ENCODE measurements around the gene SCAMP2.
"Not testable (repeated sequence)": the region's sequence is repeated elsewhere in the genome, so short reads cannot be mapped to it uniquely, and the experiment has no call there.

Gene SCAMP2, protein sequence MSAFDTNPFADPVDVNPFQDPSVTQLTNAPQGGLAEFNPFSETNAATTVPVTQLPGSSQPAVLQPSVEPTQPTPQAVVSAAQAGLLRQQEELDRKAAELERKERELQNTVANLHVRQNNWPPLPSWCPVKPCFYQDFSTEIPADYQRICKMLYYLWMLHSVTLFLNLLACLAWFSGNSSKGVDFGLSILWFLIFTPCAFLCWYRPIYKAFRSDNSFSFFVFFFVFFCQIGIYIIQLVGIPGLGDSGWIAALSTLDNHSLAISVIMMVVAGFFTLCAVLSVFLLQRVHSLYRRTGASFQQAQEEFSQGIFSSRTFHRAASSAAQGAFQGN

DNA sequence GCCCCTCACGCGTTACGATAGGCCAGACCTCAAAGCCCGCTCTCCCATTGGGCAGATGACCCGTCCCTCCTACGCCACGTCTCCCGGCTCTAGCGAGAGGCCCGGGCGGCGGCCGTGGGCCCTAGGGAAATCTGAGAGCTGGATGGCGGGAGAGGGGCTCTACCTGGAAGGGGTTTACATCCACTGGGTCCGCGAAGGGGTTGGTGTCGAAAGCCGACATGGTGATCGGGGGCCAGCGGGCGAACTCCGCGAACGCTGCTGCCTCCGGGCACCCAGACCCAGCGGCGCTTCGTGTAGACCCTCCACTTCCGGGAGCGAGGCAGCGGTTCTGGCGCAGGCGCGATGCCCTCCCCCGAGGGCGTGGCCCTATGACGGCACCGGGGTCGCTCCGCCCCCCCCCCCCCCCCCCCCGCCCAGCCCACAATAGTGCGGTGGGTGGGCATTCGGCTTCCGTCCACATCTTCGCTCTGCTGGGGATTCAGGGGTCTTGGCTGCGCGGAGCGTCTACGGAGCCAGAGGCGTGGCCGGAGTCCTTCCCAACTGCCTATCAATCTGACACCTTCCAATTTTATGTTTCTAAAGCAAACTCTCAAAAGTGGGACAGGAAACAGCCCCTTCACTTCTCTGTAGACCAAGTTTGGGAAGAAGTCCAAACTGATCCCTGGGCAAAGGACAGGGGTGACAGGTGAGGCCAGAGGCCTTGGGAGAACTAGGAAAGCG is at the start of gene SCAMP2:
SCAMP2 (minus strand) TSS at position 330 of the 720 bp plus-strand sequence; CDS start at position 220, 110 bp downstream.
- peak; percentile 94 for DNase-seq (ENCODE audit: low read depth)

DNA sequence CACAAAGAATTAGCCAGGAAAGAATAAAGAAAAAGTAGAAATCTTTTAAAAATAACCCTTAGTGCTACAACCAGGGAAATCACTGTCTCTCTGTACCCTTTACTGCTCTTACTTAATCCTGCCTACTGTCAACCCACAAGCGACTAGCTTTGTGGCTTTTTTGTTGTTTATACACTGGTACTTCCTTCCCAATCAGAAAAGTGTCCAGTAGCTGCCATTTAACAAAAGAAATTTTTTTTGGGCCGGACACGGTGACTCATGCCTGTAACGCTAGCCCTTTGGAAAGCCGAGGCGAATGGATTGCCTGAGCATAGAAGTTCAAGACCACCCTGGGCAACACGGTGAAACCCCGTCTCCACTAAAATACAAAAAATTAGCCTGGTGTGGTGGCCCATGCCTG is 47.3 kb upstream of the SCAMP2 start:
- no peak for DNase-seq (ENCODE audit: low read depth)

DNA sequence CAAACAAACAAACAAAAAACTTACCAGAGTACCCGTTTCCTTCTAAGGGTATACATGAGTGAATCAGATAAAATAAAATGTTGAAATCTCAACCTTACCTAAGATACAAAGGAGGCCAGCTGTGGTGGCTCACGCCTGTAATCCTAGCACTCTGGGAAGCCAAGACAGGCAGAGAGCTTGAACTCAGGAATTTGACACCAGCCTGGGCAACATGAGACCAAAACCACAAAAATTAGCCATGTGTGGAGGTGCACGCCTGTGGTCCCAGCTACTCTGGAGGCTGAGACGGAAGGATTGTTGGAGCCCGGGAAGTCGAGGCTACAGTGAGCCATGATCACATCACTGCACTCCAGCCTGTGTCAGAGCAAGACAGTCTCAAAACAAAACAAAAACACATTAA is 44.5 kb upstream of the SCAMP2 start:
- no peak for DNase-seq (ENCODE audit: low read depth)

DNA sequence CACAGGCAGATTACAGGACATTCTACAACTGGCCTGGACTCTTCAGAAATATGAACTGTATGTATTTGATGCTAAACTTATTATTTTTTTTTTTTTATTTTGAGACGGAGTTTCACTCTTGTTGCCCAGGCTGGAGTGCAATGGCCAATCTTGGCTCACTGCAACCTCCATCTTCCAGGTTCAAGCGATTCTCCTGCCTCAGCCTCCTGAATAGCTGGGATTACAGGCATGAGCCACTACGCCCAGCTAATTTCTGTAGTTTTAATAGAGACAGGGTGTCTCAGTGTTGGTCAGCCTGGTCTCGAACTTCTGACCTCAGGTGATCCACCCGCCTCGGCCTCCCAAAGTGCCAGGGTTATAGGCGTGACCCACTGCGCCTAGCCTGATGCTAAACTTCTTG is 40.6 kb upstream of the SCAMP2 start:
- DNase-seq (ENCODE audit: low read depth): not testable (repeated sequence)

DNA sequence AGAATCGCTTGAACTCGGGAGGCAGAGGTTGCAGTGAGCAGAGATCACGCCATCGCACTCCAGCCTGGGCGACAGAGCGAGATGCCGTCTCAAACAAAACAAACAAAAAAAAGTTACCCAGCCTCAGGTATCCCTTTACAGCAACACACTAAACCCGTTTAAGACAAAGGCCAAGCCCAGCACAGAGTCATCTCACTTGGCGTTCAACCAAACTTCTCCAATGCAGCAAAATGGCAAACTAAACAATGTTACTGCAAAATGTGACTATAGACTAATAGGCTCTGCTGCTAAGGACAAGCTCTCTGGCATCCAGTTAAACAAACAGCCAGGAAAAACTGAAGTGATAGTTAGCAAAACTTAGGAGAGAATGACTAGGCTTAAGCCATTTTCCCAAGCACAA is 39.9 kb upstream of the SCAMP2 start:
- DNase-seq (ENCODE audit: low read depth): no peak

DNA sequence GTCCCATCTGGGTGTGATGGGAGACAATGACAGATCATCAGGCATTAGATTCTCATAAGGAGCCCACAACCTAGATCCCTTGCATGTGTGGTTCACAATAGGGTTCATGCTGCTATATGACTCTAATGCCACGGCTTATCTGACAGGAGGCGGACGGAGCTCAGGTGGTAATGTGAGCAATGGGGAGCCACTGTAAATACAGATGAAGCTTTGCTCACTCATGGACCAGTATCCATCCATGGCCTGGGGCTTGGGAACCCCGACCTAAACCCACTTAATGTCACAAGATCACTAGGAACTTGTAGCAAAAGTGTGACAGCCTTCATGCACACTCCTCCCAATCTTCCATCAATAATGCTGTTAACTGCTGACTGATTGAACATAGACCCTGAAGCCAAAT is 35.5 kb upstream of the SCAMP2 start:
- DNase-seq (ENCODE audit: low read depth): no peak

DNA sequence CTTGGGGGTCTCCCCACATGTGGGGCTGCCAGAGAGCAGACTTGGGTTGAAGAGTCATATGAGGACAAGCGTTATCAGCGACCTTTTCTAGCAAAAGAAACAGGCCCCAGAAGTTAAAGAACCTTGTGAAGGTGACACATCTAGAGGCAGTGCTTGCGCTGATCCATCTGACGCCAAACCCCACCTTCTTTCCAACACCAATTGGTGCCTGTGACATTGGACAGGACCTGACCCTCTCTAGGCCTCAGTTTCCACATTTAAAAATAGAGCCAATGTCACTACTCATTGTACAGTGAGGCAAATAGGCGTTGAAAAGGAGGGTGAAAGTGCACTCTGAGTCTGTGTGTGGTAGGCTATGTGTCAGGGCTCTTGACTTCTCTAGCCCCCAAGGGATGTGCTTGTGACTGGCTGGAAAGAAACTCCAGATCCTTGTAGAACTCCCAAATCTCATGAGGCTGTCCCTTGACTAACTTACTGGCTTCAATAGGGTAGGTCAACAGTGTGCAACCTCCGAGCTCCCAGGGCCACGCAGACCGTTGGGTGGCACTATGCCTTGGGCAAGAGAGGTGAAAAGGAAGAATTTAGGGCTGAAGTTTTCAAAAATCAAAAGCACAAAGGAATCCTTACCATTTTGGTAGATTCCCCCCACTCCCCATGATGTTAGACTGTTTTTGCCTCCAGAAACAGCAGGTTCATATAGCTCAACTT is 34.2 kb upstream of the SCAMP2 start:
- no peak for DNase-seq (ENCODE audit: low read depth)

DNA sequence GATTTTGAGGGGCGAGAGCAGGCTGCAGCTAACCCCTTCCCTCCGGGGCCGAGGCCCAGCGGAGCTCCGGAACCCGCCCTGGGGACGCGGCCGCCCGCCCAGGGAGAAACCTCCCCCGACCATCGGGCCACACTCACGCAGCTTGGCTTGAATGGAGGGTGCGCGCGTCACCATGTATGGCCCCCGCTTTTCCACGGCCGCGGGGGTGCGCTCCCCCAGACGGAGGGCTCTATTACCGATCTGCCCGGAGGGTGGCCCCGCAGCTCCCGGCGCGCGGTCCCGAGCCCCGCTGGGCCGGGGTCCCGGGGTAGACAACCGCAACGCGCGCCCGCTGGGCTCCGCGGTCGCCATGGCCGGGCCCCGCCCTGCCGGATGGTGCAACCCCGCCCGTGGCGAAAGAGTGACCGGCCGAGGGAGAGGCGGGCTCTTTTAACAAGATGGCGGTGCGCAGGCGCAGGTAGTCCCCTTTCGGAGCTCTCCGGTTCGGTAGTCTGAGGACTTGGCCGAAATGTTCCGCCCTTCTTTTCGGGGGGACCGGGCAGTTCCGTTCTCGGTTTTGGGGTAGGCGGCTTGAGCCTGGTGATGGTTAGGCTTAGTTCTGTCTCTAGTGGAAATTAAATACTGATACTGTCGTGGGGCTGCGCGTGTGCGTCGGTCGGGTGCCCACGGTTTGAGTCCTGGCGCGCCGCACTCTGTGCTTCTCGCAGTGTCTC is 33.4 kb upstream of the SCAMP2 start, which contains the start of gene FAM219B:
FAM219B (minus strand) TSS at position 402 of the 713 bp plus-strand sequence; CDS start at position 351, 51 bp downstream.
- peak; percentile 83 for DNase-seq (ENCODE audit: low read depth)

DNA sequence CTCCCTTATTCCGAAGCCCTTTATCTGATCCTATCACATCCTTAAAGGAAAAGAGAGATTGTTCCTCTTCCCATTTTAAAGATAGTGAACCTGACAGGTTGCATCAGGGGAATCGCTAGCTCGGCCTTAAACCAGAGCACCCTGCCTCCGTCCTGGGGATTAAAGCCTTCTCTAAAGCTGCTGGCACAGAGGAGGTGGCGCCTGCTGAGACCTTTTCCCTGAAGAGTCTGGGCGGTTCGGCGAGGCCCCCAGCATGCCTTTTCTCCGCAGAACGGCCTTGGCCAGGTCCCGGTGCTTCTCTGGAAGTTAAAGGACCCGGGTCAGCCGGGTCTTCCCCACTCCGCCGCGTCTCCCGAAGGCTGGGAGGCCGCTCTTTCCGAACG is 32.9 kb upstream of the SCAMP2 start:
- peak; percentile 25 for DNase-seq (ENCODE audit: low read depth)

DNA sequence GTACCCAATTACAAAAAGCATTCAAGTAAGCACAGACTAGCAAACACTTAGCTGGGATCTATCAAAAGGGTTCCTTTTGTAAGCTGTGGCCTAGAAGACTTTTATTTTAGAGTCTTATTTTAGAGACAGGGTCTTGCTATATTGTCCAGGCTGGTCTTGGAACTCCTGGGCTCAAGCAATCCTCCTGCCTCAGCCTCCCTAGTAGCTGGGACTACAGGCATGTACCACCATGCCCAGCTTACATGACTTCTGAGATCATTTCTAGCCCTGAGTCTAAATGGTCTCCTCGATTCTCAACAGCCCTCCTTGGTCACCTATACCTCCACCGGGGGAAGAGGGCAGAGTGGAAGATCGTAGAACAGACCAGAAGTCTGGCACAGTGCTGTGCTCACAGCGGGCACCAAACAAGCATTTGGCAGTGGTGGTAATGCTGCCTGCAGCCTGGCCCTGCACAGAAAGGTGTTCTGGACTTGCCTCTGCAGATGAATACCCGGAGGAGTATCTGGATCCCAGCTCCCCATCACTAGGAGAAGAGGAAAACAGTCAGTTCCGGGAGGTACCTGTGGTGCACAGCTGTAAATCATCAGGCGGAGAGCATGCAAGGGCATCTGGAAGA is 31.1 kb upstream of the SCAMP2 start:
- no peak for DNase-seq (ENCODE audit: low read depth)

DNA sequence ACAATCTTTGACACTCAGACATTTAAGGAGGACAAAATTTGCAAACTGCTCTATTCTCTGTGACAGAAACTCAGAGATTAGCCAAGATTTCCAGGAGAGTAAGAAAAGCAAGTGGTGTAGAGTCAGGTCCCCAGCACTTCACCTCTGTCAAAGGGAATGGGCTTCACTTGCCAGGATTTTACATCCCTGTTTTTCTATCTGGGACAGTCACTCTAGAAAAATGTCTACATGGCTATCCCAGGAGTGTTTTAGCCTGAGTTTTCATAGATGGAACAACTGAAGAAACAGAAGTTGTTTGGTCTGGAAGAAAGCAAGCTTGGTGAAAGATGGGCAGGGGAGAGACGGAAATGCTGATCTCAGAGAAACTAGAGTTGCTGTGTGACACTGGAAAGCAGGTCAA is 30.5 kb upstream of the SCAMP2 start:
- DNase-seq (ENCODE audit: low read depth): no peak

DNA sequence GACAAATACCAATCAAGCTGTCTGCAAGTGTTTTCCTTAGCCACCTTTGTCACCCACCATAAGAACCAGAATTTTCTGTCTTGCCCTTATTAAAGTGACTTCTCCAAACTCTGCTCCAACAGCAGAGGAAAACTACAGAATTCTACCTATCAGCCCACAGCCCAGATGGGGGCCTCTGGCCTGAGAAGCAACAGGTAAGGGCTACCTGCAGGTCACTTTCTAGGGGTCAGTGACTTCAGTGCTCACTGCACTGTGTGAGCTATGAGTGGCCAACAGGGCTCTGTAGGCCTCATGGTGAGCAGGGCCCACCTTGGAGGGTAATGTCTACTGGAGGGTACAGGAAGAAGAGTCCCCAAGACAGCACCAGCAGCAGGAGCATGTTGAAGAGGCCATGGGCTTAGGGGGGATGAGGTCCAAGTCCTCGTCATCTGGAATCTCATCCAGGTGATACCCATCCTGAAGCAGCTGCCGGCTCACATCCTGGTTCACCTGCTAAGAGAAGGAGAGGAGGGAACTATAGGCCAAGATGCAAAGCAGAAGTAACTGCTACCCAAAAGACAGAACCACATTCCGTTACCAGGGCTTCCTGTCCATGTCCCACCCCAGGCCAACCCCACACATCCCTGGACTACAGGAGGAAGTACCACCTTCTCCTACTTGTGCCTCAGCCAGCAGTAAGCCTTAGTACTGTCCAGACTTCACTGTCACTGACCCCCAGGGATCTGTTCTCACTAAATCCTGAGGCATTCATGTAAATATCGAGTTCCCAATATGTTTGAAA is 29.3 kb upstream of the SCAMP2 start:
- no peak for DNase-seq (ENCODE audit: low read depth)

DNA sequence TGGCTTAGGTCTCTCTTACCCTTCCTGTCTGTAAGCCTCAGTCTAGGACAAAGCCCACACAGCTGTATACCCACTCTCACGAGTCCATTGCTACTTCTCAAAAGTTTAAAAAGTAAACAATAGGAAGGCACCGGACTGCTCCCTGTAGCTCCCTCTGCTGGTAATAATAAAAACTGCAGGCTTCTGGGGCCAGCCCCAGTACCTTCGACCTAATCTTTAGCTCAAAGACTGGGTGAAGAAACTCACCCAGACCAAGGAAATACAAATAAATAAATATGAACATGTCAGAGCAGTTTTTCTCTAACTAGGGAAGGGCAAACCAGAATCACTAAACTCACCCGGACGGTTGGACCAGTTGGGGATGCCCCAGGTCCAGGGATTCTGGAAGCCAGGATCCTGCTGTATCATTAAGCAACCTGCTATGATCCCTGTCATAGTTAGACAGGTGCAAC is 28.5 kb upstream of the SCAMP2 start:
- DNase-seq (ENCODE audit: low read depth): peak; percentile 53

DNA sequence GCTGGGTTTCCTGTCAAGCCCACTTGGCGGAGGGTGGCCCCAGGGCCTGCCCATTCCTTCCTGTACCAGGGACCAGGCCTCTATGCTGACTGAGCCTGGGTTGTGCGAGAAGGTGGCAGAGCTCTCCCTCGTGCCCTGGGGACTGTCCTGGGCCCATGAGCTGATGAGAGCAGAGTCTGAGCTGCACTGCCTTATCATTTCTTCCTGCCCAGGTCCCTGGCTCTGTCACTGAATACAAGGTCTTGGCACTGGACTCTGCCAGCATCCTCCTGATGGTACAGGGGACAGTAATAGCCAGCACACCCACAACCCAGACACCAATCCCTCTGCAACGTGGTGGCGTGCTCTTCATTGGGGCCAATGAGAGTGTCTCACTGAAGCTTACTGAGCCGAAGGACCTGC is 24.1 kb upstream of the SCAMP2 start:
- DNase-seq (ENCODE audit: low read depth): no peak

DNA sequence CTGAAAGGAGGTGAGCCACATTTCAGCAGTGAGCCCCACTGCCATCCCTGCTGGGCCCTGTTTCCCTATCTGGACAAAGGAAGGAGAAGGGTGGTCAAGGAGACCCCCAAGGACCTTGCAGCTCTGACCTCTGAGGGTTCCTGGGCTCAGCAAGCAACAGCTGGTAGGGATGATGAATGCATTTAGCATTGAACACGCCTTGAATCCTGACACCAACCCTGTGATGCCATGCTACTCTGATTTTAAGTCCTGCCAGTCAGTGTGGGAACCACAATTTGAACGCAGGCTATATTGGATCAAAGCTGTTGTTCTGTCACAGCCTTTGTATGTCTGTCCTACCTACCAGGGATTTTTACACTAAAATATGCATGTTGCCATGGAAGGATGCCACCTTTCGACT is 23.2 kb upstream of the SCAMP2 start:
- no peak for DNase-seq (ENCODE audit: low read depth)

DNA sequence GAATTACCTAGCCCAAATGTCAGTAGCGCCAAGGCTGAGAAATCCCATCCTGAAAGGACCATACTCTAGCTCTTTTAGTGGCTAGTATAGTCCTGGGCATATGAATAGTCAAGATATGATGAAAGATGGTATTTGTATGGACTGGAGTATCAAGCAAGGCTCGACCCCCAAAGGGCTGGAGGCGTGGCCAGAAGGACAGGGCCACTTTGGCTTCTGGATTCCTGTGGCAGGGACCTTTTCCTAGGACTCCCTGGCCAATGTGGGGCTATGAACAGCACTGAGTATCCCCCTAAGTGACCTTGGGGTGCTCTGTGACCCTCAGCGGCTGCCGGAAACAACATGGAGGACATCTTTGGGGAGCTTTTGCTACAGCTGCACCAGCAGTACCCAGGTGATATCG is 22.7 kb upstream of the SCAMP2 start:
- no peak for DNase-seq (ENCODE audit: low read depth)

DNA sequence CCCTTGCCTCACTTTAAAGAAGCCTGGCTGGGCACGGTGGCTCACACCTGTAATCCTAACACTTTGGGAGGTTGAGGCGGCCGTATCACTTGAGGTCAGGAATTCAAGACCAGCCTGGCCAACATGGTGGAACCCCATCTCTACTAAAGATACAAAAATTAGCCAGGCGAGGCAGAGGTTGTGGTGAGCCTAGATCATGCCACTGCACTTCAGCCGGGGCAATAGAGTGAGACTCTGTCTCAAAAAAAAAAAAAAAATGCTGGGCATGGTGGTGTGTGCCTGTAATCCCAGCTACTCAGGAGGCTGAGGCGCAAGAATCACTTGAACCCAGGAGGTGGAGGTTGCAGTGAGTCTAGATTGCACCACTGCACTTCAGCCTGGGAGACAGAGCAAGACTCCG is 21.2 kb upstream of the SCAMP2 start:
- not testable (repeated sequence) for DNase-seq (ENCODE audit: low read depth)

DNA sequence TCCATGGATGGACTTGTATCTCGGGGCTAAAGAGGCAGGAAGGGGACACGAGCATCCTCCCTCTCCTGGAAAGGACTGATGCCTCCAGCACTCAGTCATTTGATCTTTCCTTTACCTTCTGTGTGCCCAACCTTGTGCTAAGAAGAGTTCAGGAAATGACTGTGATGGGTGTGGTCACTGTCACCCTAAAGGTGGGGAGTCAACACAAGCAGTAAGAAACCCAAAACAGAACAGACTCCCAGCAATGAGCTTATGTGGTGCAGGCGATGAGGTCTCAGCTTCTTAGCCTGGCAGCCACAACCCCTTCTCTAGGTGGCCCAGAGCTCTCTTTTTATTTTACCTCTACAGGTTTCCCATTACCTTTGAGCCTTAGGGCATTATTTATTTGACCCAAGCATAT is 20.5 kb upstream of the SCAMP2 start:
- no peak for DNase-seq (ENCODE audit: low read depth)

DNA sequence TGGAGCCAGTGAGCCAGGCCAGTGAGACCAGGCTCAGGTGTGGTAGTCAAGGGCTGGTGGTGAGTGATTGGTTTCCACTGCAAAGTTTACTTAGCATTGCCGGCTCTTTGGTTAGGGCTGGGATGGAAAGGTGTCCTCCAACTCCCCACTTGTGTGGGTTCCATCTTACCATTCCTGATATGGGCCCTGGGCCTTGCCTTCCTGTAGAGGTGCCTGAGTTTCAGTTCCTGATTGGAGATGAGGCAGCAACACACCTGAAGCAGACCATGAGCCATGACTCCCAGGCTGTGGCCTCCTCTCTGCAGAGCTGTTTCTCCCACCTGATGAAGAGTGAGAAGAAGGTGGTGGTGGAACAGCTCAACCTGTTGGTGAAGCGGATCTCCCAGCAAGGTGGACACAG is 19.8 kb upstream of the SCAMP2 start:
- DNase-seq (ENCODE audit: low read depth): no peak

DNA sequence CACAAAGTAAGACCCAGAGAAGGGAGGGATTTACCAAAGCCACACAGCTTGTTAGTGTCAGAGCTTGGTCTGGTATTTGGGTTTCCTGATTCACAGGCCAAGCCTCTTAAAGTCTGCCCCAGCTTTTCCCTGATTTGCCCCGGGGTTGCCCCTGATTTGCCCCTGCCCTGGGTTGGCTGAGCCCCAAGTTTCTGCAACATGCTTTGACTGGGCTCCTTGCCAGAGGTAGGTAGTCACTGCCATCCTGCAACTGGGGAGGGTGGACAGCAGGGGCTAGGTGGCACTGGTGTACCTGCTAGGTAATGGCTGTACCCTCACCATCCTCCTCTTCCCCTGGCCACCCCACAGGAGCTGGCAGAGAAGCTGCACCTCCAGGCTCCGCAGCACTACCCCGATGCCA is 19.1 kb upstream of the SCAMP2 start:
- no peak for DNase-seq (ENCODE audit: low read depth)

DNA sequence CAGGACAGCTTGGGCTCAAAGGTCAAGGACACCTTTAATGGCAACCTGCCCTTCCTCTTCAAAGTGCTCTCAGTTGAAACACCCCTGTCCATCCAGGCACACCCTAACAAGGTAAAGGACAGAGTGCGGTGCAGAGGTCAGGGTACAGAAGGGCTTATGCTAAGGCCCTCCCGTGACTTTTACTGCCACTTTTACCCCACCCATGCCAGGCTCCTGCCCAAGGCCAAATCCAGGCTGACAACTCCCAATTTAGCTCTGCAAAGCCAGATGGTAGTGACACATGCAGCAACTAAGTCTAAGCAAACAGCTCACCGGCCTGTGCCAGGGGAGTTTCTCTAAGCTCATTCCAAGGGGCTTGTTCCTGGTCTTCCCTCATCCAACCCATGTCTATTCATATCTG is 18.3 kb upstream of the SCAMP2 start:
- DNase-seq (ENCODE audit: low read depth): no peak

All from fibroblast of gingiva (primary cell).